Ishikawa (cell line): ENCODE data around the gene RHBDD1.

Experiments used
- CEBPB ChIP-seq: IDR thresholded peaks from 2 replicates; pipeline ENCODE4 v1.6.1; 2012
- CREB1 ChIP-seq: IDR thresholded peaks from 2 replicates; pipeline ENCODE4 v1.6.1; 2012; ENCODE audit warnings: low read depth
- EGR1 ChIP-seq: IDR thresholded peaks from 2 replicates; pipeline ENCODE4 v1.6.1; 2012
- EP300 ChIP-seq: IDR thresholded peaks from 2 replicates; pipeline ENCODE4 v1.6.1; 2012; ENCODE audit warnings: borderline replicate concordance
- FOXM1 ChIP-seq: IDR thresholded peaks from 2 replicates; pipeline ENCODE4 v1.6.1; 2012; ENCODE audit warnings: low read depth, borderline replicate concordance
- MAX ChIP-seq: IDR thresholded peaks from 2 replicates; pipeline ENCODE4 v1.6.1; 2012
- REST ChIP-seq: IDR thresholded peaks from 2 replicates; pipeline ENCODE4 v1.6.1; 2012; ENCODE audit warnings: low read depth, mild to moderate bottlenecking
- TEAD4 ChIP-seq: IDR thresholded peaks from 2 replicates; pipeline ENCODE4 v1.6.1; 2012
- YY1 ChIP-seq: IDR thresholded peaks from 2 replicates; pipeline ENCODE4 v1.6.1; 2012; ENCODE audit warnings: low read depth

GRCh38 chr2:227007148-227007547, 171.3 kb downstream of the RHBDD1 start:
- no peak for TF ChIP-seq FOXM1
- no peak for TF ChIP-seq CEBPB
- TF ChIP-seq REST: no peak
- no peak for TF ChIP-seq EP300
- TF ChIP-seq MAX: no peak
- no peak for TF ChIP-seq YY1
- no peak for TF ChIP-seq CREB1
- TF ChIP-seq TEAD4: no peak
- no peak for TF ChIP-seq EGR1
